ENCODE results near the gene CSMD2.

The CSMD2 gene

DNA sequence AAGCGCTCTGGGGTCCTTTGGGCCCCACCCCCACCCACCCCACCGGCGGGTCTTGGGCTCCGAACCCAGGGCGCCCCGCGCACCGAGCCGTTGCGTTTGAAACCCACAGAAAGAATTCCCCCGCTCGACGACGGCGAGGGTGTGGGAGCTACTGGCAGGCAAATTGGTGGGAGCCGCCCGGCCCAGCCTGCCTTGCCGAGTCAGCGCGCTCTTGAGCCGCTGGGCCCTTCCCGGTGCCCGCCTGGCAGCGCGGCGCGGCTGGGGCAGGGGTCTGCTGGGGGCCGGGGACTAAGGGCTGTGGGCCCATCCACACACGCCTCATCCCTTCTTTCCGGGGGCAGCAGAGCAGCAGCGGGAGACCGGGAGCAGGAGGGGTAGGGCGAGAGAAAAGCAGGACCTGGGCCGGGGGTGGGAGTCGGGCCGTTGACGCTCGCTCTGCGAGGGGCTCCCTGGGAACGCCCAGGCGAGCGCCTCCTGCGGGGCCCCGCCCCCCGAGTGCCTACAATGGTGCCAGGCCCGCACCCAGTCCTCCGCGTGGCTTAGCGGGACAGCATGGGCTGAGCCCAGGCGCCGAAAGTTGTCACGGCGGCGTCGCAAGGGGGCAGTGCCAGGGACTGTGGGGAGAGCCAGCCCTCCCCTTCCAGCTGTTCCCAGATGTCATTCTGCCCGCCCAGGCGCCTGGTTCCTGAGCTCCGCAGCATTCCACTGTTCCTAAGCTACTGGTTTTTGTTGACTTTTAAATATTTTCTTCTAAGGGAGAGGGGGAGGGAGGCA, 12.0 kb upstream of the CSMD2 start, which contains the start of gene C1orf94:
TSS of gene C1orf94 (plus strand) at position 78 of the 774 bp plus-strand sequence. CDS start 883 bp downstream, outside the sequence.
- FAIRE-seq: no peak
- TF ChIP-seq POLR2AphosphoS5 (IDR thresholded peaks at IDR 0.05; ENCODE audit: low read depth, low read length) (no peak), TAF1 (IDR thresholded peaks at IDR 0.05; ENCODE audit: borderline replicate concordance, low read depth, low read length) (no peak), POLR2A (IDR thresholded peaks at IDR 0.05; ENCODE audit: low read depth, low read length) (no peak)
- no peak for DNase-seq (ENCODE audit: insufficient read length)

DNA sequence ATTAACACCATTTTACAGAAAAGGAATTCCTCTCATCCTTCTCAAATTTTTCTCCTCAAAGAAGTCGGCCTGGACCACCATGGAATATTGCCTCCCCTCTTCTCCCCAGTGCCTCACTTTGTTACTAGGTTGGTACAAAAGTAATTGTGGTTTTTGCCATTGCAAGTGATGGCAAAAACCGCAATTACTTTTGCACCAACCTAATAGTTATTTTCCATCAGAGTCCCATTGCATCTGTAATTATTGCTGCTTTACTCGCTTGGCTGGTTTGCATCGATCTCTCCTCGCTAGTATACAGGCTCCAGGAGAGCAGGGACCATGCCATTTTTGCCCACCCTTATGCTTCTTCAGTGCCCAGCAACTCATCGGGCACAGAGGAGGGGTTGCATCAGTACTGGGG, 10.7 kb upstream of the CSMD2 start:
- FAIRE-seq: no peak

DNA sequence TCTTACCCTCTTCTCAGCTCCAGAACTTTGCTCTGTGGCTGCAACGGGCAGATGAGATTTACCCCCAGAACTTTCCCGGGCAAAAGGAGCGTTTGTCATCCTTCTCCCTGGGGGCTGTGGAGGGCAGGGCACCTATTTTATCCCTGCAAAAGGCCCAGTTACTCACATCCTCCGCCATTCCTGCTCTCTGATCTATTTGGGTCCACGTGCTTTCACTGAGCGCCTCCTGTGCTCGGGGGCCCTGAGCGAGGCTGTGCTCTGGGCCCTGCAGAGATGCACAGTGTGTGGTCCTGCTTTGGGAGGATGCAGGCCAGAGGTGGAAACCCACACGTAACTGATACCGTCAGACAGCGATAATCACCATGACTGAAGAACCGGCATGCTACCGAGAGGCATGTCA, 2.4 kb upstream of the CSMD2 start:
- DNase-seq (ENCODE audit: insufficient read length): no peak
- FAIRE-seq: no peak
- TF ChIP-seq POLR2AphosphoS5 (IDR thresholded peaks at IDR 0.05; ENCODE audit: low read depth, low read length) (no peak), TAF1 (IDR thresholded peaks at IDR 0.05; ENCODE audit: borderline replicate concordance, low read depth, low read length) (no peak), POLR2A (IDR thresholded peaks at IDR 0.05; ENCODE audit: low read depth, low read length) (no peak)

More for the DNA sequence above, 10.7 kb upstream of the CSMD2 start:
- DNase-seq (ENCODE audit: insufficient read length): no peak
- TF ChIP-seq POLR2A (IDR thresholded peaks at IDR 0.05; ENCODE audit: low read depth, low read length) (no peak), POLR2AphosphoS5 (IDR thresholded peaks at IDR 0.05; ENCODE audit: low read depth, low read length) (no peak), TAF1 (IDR thresholded peaks at IDR 0.05; ENCODE audit: borderline replicate concordance, low read depth, low read length) (no peak)

DNA sequence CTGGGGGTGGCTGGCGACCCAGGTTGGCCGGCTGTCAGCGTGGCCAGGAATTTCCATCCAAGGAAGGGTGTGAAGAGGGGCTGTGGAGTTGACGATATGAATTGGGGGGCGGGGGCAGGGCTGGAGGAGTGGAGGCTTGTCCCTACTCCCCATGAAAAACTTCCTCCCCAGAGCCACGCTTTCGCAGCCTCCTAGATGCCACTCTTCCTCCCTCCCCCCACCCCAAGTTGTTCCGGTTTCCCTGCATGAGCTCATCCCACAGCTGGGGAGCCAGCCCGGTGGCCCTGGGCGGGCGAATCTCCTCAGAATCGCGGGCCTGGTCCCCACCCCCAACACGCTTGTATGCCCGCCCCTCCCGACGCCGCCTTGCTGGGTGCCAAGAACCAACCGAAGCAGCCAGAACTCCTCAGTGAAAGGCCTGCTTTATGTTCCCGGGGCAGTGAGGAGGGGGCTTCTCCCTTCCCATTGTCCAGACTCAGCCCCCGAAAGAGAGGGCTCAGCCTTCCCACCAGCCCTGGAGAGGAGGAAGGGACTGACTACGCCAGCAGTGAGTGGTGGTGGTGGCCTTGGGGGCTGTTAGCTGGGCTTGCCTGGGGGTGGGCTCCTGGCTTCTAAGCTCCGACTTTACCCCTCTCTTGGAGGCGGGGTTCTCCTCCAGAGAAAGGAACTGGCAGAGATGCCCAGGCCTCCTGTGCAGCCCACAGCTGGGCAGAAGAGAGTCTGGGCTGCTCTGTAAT, 1.8 kb upstream of the CSMD2 start:
- TF ChIP-seq POLR2AphosphoS5 (IDR thresholded peaks at IDR 0.05; ENCODE audit: low read depth, low read length) (no peak), POLR2A (IDR thresholded peaks at IDR 0.05; ENCODE audit: low read depth, low read length) (no peak), TAF1 (IDR thresholded peaks at IDR 0.05; ENCODE audit: borderline replicate concordance, low read depth, low read length) (no peak)
- DNase-seq (ENCODE audit: insufficient read length) (no peak), FAIRE-seq (no peak)

DNA sequence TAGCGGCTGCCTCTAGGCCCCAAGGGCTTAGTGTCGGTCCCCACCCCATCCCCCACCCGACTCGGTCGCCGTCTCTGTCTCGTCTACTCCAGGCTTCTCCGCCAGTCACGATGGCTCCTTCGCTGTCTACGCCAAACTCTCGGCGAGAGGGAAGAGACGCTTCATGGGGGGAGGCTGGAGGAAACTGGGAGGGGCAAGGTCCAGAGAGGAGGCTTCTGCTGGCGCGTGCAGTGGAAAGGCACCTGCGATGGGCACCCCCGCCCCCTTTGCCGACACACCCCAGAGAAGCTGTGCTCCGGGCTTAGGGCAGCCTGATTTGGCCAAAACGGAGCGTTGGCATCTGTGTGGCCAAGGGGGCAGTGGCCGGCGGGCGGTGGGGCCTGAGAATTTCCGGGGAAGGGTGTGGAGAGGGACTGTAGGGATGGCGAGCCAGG, 1.2 kb upstream of the CSMD2 start:
- no peak for DNase-seq (ENCODE audit: insufficient read length)
- FAIRE-seq: no peak
- TF ChIP-seq TAF1 (IDR thresholded peaks at IDR 0.05; ENCODE audit: borderline replicate concordance, low read depth, low read length): no peak
- no peak for TF ChIP-seq POLR2AphosphoS5 (IDR thresholded peaks at IDR 0.05; ENCODE audit: low read depth, low read length)
- TF ChIP-seq POLR2A (IDR thresholded peaks at IDR 0.05; ENCODE audit: low read depth, low read length): no peak

DNA sequence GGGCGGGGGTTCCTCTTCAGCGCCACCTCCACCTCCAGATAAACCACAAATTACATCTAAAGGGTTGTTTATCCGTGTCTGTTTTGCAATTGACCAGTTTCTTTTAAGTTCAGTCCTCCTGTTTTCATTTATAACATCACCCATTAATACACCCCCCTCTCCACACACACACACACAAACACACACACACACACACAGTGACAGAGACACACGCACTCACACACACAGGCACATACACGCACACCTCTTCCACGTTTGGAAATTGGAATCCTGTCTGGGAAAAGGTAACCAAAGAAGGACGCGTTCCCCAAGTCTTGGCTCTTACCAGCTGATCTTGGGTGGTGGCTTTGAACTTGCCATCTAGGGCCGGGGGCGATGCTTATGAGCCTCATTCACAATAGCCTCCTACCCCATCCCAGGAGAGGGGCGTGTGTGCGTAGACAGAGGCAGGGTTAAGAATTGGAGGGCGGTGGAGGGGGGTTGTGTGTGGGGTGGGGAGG, 442 bp upstream of the CSMD2 start:
- DNase-seq (ENCODE audit: insufficient read length) (no peak), FAIRE-seq (no peak)
- TF ChIP-seq POLR2A (IDR thresholded peaks at IDR 0.05; ENCODE audit: low read depth, low read length) (no peak), POLR2AphosphoS5 (IDR thresholded peaks at IDR 0.05; ENCODE audit: low read depth, low read length) (no peak), TAF1 (IDR thresholded peaks at IDR 0.05; ENCODE audit: borderline replicate concordance, low read depth, low read length) (no peak)

DNA sequence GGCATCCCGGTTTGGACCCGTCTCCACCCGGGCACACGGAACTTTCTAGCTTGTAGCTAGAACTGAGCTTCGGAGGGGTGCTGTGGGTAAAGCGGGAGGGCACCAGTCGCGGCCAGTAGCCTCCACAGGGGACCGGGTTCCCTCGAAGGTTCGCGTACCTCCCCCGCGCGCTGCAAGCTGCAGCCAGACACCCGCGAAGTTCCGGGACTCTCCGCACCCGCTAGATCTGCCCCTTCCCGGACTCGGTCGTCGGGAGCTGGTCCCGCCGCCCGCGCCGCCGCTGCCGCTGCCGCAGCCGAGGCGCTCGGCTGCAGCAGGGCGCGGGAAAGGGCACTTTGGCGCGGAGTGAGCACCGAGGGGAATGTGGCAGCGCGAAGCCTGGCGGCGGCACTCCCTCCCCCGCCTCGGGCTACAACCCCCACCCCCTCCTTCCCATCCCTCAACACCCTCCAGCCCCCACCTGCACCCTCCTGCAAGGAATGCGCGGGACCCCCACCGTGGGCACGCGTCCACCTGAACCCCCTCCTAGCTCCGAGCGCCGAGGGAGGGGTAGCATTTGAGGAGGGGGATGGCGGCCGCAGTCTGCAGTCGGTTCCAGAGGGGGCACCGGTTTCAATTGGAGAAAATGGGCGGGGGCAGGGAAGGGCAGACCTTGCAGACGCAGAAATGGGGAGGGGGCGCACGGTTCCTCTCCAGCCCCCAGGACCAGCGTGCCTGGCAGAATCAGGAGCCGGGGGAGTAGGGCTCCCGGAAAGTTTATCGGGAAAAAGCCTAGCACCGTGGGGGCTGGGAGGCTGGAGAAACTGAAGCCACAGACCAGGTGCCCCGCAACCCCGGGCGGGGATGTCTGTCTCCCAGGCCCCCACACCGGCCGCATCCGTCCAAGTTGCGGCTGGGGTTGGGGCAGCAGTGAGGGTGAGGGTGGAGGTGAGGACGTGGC, 968 bp downstream of the CSMD2 start:
- TF ChIP-seq TAF1 (IDR thresholded peaks at IDR 0.05; ENCODE audit: borderline replicate concordance, low read depth, low read length) (no peak), POLR2A (IDR thresholded peaks at IDR 0.05; ENCODE audit: low read depth, low read length) (no peak), POLR2AphosphoS5 (IDR thresholded peaks at IDR 0.05; ENCODE audit: low read depth, low read length) (no peak)
- no peak for FAIRE-seq
- no peak for DNase-seq (ENCODE audit: insufficient read length)

DNA sequence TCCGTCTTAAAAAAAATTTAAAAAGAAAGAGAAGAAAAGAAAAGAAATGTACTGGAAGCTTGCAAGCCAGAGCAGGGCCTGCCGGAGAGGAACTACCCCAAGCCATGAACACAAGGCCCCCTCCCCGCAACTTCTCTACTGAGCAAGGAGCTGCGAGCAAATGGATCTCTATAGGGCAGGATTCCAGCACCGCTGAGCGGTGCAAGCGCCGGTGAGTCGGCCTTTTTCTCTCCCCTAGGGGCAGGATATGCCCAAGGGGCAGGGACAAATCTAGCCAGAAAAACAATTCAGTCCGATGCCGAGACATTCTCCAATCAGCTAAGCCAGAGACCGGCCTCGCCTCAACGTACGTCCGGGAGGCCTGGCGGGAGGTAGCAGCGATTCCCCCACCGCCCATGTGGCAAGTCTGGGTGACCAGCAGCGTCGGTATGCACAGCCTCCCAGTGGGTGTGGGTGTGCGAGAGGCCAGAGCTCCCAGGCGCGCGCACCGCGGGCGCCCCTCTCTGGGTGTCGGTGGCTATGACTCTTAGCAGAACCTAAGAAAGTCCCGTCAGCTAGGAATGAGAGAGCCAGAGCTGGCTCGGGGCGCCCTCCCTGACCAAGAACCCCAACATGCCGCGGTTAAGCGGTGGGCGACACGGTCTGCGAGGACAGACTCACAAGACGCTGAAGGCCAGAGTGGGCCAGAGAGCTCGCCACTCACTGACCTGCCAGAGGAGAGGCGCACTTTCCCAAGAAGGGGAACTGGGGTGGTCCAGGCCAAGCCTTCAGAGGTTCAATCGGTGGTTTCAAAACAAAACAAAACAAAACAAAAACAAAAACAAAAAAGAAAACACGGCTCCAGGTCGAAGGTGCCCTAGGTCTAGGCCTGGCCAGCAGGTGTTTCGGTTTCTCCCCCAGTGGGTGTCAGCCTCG, 1.9 kb downstream of the CSMD2 start:
- DNase-seq (ENCODE audit: insufficient read length) (peak; percentile 55), FAIRE-seq (peak; percentile 70)
- no peak for TF ChIP-seq TAF1 (IDR thresholded peaks at IDR 0.05; ENCODE audit: borderline replicate concordance, low read depth, low read length)
- TF ChIP-seq POLR2A (IDR thresholded peaks at IDR 0.05; ENCODE audit: low read depth, low read length): no peak
- no peak for TF ChIP-seq POLR2AphosphoS5 (IDR thresholded peaks at IDR 0.05; ENCODE audit: low read depth, low read length)

DNA sequence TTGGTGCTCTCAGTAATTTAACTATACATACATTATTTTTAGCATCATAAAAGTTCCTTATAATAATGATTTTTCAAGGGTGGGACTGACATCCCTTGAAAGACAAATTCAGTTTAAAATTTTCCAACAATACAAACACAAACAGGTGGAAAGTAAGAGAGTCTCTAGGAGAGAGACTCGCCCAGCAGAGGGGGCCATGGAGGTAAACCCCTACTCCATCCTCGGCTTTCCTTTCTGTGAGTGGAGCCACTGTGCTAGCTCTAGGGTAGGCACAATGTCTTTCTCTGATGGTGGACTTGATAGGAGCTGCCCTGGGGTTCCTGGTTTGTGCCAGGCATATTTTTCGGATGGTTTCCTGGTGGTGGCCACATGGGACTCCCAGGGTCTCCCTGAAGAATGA, 8.3 kb downstream of the CSMD2 start:
- TF ChIP-seq POLR2A (IDR thresholded peaks at IDR 0.05; ENCODE audit: low read depth, low read length) (no peak), POLR2AphosphoS5 (IDR thresholded peaks at IDR 0.05; ENCODE audit: low read depth, low read length) (no peak), TAF1 (IDR thresholded peaks at IDR 0.05; ENCODE audit: borderline replicate concordance, low read depth, low read length) (no peak)
- no peak for FAIRE-seq
- no peak for DNase-seq (ENCODE audit: insufficient read length)

DNA sequence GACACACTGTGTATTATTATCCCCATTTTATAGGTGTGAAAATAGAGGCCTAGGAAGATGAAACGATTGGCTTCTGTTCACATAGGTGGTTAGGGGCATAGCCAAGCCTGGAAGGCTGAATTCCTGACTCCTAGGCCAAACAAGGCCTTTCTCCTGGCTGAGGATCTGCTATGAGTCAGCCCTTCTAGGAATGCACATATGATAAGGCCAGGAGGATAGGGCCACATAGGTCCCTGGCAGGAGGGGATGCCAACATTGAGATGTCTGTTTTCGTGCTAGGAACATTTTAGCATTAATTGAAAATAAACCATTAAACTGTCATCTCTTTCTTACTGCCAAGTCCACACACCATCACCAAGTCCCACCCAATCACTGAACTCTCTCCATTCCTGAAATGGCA, 9.2 kb downstream of the CSMD2 start:
- TF ChIP-seq TAF1 (IDR thresholded peaks at IDR 0.05; ENCODE audit: borderline replicate concordance, low read depth, low read length) (no peak), POLR2AphosphoS5 (IDR thresholded peaks at IDR 0.05; ENCODE audit: low read depth, low read length) (no peak)
- no peak for FAIRE-seq
- no peak for DNase-seq (ENCODE audit: insufficient read length)

Data from GM12892 (cell line).